DMS114 treated with DMSO at 0.1 percent for 48 hours (cell line): Measurements from ENCODE around the gene PRKAB2.
"Not testable (repeated sequence)": the region's sequence is repeated elsewhere in the genome, so short reads cannot be mapped to it uniquely, and the experiment has no call there.

Source experiments
- DNase-seq: peaks from one replicate; lab custom pipeline; 2025; ENCODE audit not compliant: unreplicated experiment; lab: John Stamatoyannopoulos, UW

The PRKAB2 gene

GRCh38 chr1:147177611-147178380 lies 5.5 kb upstream of the PRKAB2 start:
- no peak for DNase-seq

- DNase-seq = no peak
Measured at GRCh38 chr1:147171399-147172167, 687 bp downstream of the PRKAB2 start.

GRCh38 chr1:147169840-147170674 lies 2.2 kb downstream of the PRKAB2 start:
- DNase-seq = no peak

- DNase-seq = no peak
Measured at GRCh38 chr1:147169171-147169570, 3.1 kb downstream of the PRKAB2 start.

GRCh38 chr1:147168626-147169058 lies 3.6 kb downstream of the PRKAB2 start:
- DNase-seq = no peak

- DNase-seq = no peak
Measured at GRCh38 chr1:147167365-147167764, 4.9 kb downstream of the PRKAB2 start.

GRCh38 chr1:147163019-147163418 lies 9.3 kb downstream of the PRKAB2 start:
- no peak for DNase-seq

GRCh38 chr1:147162093-147162492 lies 10.2 kb downstream of the PRKAB2 start:
- DNase-seq = no peak

- DNase-seq = not testable (repeated sequence)
Measured at GRCh38 chr1:147157116-147157515, 15.2 kb downstream of the PRKAB2 start.

- DNase-seq = no peak
Measured at GRCh38 chr1:147156642-147157041, 15.6 kb downstream of the PRKAB2 start.

- DNase-seq = no peak
Measured at GRCh38 chr1:147152772-147153171, 19.5 kb downstream of the PRKAB2 start.

GRCh38 chr1:147151244-147151643 lies 21.0 kb downstream of the PRKAB2 start:
- DNase-seq = no peak

GRCh38 chr1:147142886-147143285 lies 29.4 kb downstream of the PRKAB2 start:
- DNase-seq = no peak

- not testable (repeated sequence) for DNase-seq
Measured at GRCh38 chr1:147130721-147131120, 41.5 kb downstream of the PRKAB2 start.

GRCh38 chr1:147129116-147129873 lies 43.0 kb downstream of the PRKAB2 start:
- no peak for DNase-seq

- no peak for DNase-seq
Measured at GRCh38 chr1:147124266-147124665, 48.0 kb downstream of the PRKAB2 start.

GRCh38 chr1:147117109-147117508 lies 55.2 kb downstream of the PRKAB2 start:
- no peak for DNase-seq

- no peak for DNase-seq
Measured at GRCh38 chr1:147115496-147115895, 56.8 kb downstream of the PRKAB2 start.

- not testable (repeated sequence) for DNase-seq
Measured at GRCh38 chr1:147115079-147115478, 57.2 kb downstream of the PRKAB2 start.

- not testable (repeated sequence) for DNase-seq
Measured at GRCh38 chr1:147114353-147114752, 57.9 kb downstream of the PRKAB2 start.
